Ammon's horn (tissue), 1 donor: Measurements from ENCODE around the gene AHNAK2.
"Not testable (repeated sequence)": the region's sequence is repeated elsewhere in the genome, so short reads cannot be mapped to it uniquely, and the experiment has no call there.

Experiments
- DNase-seq: peaks from one replicate; pipeline ENCODE4 v3.0.0-alpha.2; 2016; ENCODE audit warnings: low spot score

AHNAK2 gene

GRCh38 chr14:104977681-104978653 lies at the start of gene AHNAK2:
Gene AHNAK2, minus strand, starts transcription at chr14:104978374. Its CDS starts 137 bp downstream, at chr14:104978237.
- peak; percentile 67 for DNase-seq

GRCh38 chr14:105027718-105028117 lies 49.5 kb upstream of the AHNAK2 start:
- DNase-seq: not testable (repeated sequence)

- no peak for DNase-seq
Measured at GRCh38 chr14:105026802-105027563, 48.8 kb upstream of the AHNAK2 start.

GRCh38 chr14:105026033-105026785 lies 48.0 kb upstream of the AHNAK2 start:
- no peak for DNase-seq

GRCh38 chr14:105025429-105025828 lies 47.3 kb upstream of the AHNAK2 start:
- DNase-seq: no peak

GRCh38 chr14:105023791-105024480 lies 45.8 kb upstream of the AHNAK2 start:
- DNase-seq: no peak

GRCh38 chr14:105023144-105023543 lies 45.0 kb upstream of the AHNAK2 start:
- DNase-seq: no peak

- DNase-seq: no peak
Measured at GRCh38 chr14:105022276-105022670, 44.1 kb upstream of the AHNAK2 start.

- DNase-seq: no peak
Measured at GRCh38 chr14:105021656-105022275, 43.6 kb upstream of the AHNAK2 start.

- peak; percentile 97 for DNase-seq
Measured at GRCh38 chr14:105020815-105021655, 42.9 kb upstream of the AHNAK2 start, which contains the start of gene CDCA4. Gene CDCA4, minus strand, starts transcription at chr14:105021083. Its CDS starts 9,154 bp downstream, at chr14:105011929.

GRCh38 chr14:105019861-105020814 lies 42.0 kb upstream of the AHNAK2 start:
- no peak for DNase-seq

- DNase-seq: no peak
Measured at GRCh38 chr14:105018414-105018813, 40.2 kb upstream of the AHNAK2 start.

GRCh38 chr14:105015905-105016304 lies 37.7 kb upstream of the AHNAK2 start:
- no peak for DNase-seq

GRCh38 chr14:105015242-105015641 lies 37.1 kb upstream of the AHNAK2 start:
- DNase-seq: no peak

- DNase-seq: no peak
Measured at GRCh38 chr14:105014631-105015030, 36.5 kb upstream of the AHNAK2 start.

- DNase-seq: no peak
Measured at GRCh38 chr14:105014032-105014431, 35.9 kb upstream of the AHNAK2 start.

- peak; percentile 30 for DNase-seq
Measured at GRCh38 chr14:105013150-105013785, 35.1 kb upstream of the AHNAK2 start.
